WERI-Rb-1 (cell line): Measurements from ENCODE around the gene GBP3.
"Not testable (repeated sequence)": the region's sequence is repeated elsewhere in the genome, so short reads cannot be mapped to it uniquely, and the experiment has no call there.

Experiments used
- DNase-seq: peaks from one replicate; pipeline ENCODE4 v3.0.0-alpha.2; 2020
- H3K27ac ChIP-seq: fragments of 250-450 bp; sonication (Bioruptor Pico); 2 replicates; pipeline ENCODE4 v1.5.1; 2020; ENCODE audit warnings: mild to moderate bottlenecking, moderate library complexity
- H3K27me3 ChIP-seq: fragments of 250-450 bp; sonication (Bioruptor Pico); 2 replicates; pipeline ENCODE4 v1.5.1; 2021; ENCODE audit warnings: mild to moderate bottlenecking, low read depth, moderate library complexity; ENCODE audit not compliant: insufficient read depth, severe bottlenecking
- H3K36me3 ChIP-seq: fragments of 250-450 bp; sonication (Bioruptor Pico); 2 replicates; pipeline ENCODE4 v1.5.1; 2020; ENCODE audit warnings: mild to moderate bottlenecking, moderate library complexity
- H3K4me3 ChIP-seq: 2 replicates; pipeline ENCODE4 v1.5.1; 2011; ENCODE audit warnings: low read depth, mild to moderate bottlenecking, control low read depth, low read length
- H3K9me3 ChIP-seq: fragments of 250-450 bp; sonication (Bioruptor Pico); 2 replicates; pipeline ENCODE4 v1.5.1; 2021; ENCODE audit warnings: mild to moderate bottlenecking, moderate library complexity; ENCODE audit not compliant: severe bottlenecking
- TF ChIP-seq, protein P1 (sequence below): IDR thresholded peaks from 2 replicates; pipeline ENCODE4 v1.5.1; 2011; ENCODE audit warnings: low read depth, mild to moderate bottlenecking, control low read depth, inconsistent platforms, low read length

GBP3 gene

DNA sequence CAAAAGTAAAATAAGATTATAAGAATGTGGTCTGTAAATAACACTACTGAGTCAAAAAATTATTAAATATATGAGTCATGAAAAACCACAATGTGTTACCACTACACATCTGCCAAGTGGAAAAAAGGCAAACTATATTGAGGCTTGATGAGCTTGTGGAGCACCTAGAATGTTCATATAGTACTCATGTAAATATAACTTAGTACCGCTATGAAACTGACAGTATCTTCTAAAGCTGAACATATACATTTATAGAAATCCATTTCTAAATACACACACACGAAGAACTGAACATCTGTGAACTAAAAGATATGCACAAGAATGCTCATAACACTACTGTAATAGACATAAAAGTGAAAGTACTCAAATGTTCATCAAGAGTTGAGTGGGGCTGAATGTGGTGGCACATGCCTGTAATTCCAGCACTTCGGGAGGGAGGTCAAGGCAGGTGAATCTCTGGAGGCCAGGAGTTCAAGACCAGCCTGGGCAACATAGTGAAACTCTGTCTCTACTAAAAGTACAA is 18.5 kb upstream of the GBP3 start:
- Histone ChIP-seq H3K4me3 (no peak overlapping the region), H3K9me3 (peaks cover 2% of the 10 kb centered on the region), H3K27me3 (peaks cover 6% of the 10 kb centered on the region), H3K36me3 (no peaks in the 10 kb centered on the region), H3K27ac (no peak overlapping the region)
- TF ChIP-seq, protein P1, sequence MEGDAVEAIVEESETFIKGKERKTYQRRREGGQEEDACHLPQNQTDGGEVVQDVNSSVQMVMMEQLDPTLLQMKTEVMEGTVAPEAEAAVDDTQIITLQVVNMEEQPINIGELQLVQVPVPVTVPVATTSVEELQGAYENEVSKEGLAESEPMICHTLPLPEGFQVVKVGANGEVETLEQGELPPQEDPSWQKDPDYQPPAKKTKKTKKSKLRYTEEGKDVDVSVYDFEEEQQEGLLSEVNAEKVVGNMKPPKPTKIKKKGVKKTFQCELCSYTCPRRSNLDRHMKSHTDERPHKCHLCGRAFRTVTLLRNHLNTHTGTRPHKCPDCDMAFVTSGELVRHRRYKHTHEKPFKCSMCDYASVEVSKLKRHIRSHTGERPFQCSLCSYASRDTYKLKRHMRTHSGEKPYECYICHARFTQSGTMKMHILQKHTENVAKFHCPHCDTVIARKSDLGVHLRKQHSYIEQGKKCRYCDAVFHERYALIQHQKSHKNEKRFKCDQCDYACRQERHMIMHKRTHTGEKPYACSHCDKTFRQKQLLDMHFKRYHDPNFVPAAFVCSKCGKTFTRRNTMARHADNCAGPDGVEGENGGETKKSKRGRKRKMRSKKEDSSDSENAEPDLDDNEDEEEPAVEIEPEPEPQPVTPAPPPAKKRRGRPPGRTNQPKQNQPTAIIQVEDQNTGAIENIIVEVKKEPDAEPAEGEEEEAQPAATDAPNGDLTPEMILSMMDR = no peak
- no peak for DNase-seq

DNA sequence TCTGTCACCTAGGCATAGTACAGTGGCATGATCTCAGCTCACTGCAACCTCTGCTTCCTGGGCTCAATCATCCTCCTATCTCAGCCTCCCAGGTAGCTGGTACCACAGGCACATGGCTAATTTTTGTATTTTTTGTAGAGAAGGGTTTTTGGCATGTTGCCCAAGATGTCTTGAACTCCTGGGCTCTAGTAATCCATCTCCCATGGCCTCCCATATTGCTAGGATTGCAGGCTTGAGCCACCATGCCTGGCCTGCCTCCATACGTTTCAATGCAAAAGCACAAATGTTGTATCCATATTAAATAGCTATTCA is 17.6 kb upstream of the GBP3 start:
- Histone ChIP-seq H3K27ac (no peak overlapping the region), H3K27me3 (peaks cover 6% of the 10 kb centered on the region), H3K4me3 (no peak overlapping the region), H3K9me3 (peaks cover 2% of the 10 kb centered on the region), H3K36me3 (no peaks in the 10 kb centered on the region)
- DNase-seq = no peak
- TF ChIP-seq, protein P1 = no peak

DNA sequence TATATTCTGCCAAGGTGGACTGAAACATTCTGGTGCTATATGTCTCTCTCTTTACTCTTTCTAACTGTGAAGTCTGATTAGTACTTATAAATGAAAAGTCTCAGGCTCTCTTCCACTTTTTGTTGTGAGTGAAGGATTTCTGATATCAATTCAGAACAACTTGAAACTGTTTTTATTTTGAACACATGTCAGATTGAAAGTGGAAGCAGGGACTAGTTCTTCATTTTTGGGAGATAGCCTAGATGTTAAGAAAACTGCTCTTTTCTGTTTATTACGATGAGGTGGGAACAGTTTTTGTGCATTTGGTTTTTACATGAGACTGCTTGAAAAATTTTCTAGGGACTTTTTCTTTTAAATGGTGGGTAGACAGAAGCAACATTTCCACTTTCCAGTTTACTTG is 14.5 kb upstream of the GBP3 start:
- H3K4me3 ChIP-seq = no peak overlapping the region
- peaks cover 2% of the 10 kb centered on the region for H3K9me3 ChIP-seq

DNA sequence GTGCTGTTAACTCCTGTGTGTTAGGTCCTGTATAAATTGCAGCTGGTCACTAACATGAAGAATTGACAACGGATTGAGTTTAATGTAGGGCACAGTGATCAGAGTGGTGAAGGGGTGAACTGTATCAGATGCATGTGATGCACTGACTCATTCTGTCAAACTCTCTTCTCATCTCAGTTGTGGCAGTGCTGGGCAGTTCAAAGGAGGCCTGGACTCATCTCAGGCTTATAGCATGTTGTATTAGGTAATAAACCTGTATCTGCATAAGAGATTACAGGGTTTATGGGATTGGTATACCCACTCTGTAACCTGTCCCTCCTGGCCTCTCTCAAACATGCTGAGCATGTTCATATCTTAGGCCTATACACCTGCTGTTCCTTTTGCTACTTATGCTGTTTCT is 12.4 kb upstream of the GBP3 start:
- peaks cover 2% of the 10 kb centered on the region for H3K9me3 ChIP-seq
- H3K4me3 ChIP-seq = no peak overlapping the region
- peaks cover 8% of the 10 kb centered on the region for H3K27me3 ChIP-seq
- no peak overlapping the region for H3K27ac ChIP-seq
- H3K36me3 ChIP-seq = no peaks in the 10 kb centered on the region
- DNase-seq = no peak
- TF ChIP-seq, protein P1 = no peak

More for the DNA sequence above, 14.5 kb upstream of the GBP3 start:
- TF ChIP-seq, protein P1 = no peak
- Histone ChIP-seq H3K27ac (no peak overlapping the region), H3K27me3 (peaks cover 11% of the 10 kb centered on the region), H3K36me3 (no peaks in the 10 kb centered on the region)
- no peak for DNase-seq

DNA sequence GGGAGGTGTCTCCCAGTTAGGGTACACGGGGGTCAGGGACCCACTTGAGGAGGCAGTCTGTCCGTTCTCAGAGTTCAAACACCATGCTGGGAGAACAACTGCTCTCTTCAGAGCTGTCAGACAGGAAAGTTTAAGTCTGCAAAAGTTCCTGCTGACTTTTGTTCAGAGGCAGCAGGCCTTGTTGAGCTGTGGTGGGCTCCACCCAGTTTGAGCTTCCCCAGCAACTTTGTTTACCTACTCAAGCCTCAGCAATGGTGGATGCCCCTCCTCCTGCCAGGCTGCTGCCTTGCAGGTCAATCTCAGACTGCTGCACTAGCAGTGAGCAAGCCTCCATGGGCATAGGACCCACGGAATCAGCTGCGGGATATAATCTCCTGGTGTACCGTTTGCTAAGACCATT is 11.3 kb upstream of the GBP3 start:
- not testable (repeated sequence) for DNase-seq, H3K4me3 ChIP-seq, H3K27me3 ChIP-seq, H3K9me3 ChIP-seq, H3K27ac ChIP-seq, H3K36me3 ChIP-seq

DNA sequence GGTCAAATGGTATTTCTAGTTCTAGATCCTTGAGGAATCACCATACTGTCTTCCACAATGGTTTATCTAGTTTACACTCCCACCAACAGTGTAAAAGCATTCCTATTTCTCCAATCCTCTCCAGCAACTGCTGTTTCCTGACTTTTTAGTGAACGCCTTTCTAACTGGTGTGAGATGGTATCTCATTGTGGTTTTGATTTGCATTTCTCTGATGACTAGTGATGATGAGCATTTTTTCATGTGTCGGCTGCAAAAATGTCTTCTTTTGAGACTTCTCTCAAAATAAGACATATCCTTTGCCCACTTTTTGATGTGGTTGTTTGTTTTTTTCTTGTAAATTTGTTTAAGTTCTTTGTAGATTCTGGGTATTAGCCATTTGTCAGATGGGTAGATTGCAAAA is 6.4 kb upstream of the GBP3 start:
- not testable (repeated sequence) for DNase-seq, H3K36me3 ChIP-seq, H3K9me3 ChIP-seq, H3K27ac ChIP-seq, H3K27me3 ChIP-seq, H3K4me3 ChIP-seq

DNA sequence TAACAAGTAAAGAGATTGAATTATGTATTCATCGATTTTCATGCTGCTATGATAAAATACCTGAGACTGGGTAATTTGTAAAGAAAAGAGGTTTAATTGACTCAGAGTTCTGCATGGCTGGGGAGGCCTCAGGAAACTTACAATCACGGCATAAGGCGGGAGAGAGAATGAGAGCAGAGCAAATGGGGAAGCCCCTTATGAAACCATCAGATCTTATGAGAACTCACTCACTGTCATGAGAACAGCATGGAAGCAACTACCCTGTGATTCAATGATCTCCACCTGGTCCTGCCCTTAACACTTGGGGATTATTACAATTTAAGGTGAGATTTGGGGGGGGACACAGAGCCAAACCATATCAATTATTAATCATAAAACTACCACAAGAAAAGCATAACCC is 3.3 kb upstream of the GBP3 start:
- Histone ChIP-seq H3K27me3 (peaks cover 7% of the 10 kb centered on the region), H3K36me3 (no peaks in the 10 kb centered on the region), H3K4me3 (no peak overlapping the region), H3K9me3 (no peaks in the 10 kb centered on the region), H3K27ac (no peak overlapping the region)
- TF ChIP-seq, protein P1 = no peak
- DNase-seq = no peak
